Kidney (tissue), 14 donors: ENCODE data around the gene RNF144B. TPM values are rescaled to one million over a fixed set of nuclear protein-coding genes. Genes with fewer than 3 reads are reported as not detected.

Experiments used
- DNase-seq, 5 donors: peaks; one replicate each; pipeline ENCODE4 v3.0.0-alpha.2; 2013 to 2020
- FAIRE-seq: peaks from 2 replicates; lab custom pipeline; 2012; peaks lifted over from hg19 to GRCh38; lab: Jason Lieb, UNC
- H3K27ac ChIP-seq, 2 donors: one replicate each; pipeline ENCODE4 v1.7.0; 2013; ENCODE audit warnings: low read depth in 2 of 2, low read length in 2 of 2, inconsistent platforms in 1 of 2
- H3K27me3 ChIP-seq: one replicate; pipeline ENCODE4 v1.7.1; 2013; ENCODE audit warnings: low read length, inconsistent platforms; ENCODE audit not compliant: control insufficient read depth, insufficient read depth
- H3K36me3 ChIP-seq, 3 donors: one replicate each; pipeline versions ENCODE4 v1.7.0 to v1.7.1; 2013; ENCODE audit warnings: low read length in 3 of 3, control low read depth in 1 of 3, inconsistent platforms in 1 of 3; ENCODE audit not compliant: insufficient read depth in 3 of 3, control insufficient read depth in 2 of 3
- H3K4me1 ChIP-seq, 3 donors: one replicate each; pipeline versions ENCODE4 v1.7.0 to v1.7.1; 2013; ENCODE audit warnings: low read length in 3 of 3, inconsistent platforms in 1 of 3, low read depth in 1 of 3; ENCODE audit not compliant: control insufficient read depth in 2 of 3, insufficient read depth in 2 of 3
- H3K4me3 ChIP-seq, 3 donors: one replicate each; pipeline versions ENCODE4 v1.7.0 to v1.8.1; 2013; ENCODE audit warnings: low read length in 3 of 3, control low read depth in 1 of 3, inconsistent platforms in 1 of 3
- H3K9ac ChIP-seq, 3 donors: one replicate each; pipeline versions ENCODE4 v1.7.0 to v1.7.1; 2013; ENCODE audit warnings: low read length in 3 of 3, control low read depth in 1 of 3, inconsistent platforms in 1 of 3
- H3K9me3 ChIP-seq, 3 donors: one replicate each; pipeline versions ENCODE4 v1.7.0 to v1.7.1; 2013; ENCODE audit warnings: low read length in 3 of 3, control low read depth in 1 of 3, inconsistent platforms in 1 of 3; ENCODE audit not compliant: control insufficient read depth in 2 of 3, insufficient read depth in 1 of 3
- intact Hi-C: fragments of 100-400 bp; cut with DNase I; formaldehyde crosslinking; loops from one replicate; pipeline ENCODE4 v1.11.1; 2022
- polyA plus RNA-seq: library from polyadenylated mRNA; stranded (reverse); fragments of 350-450 nt; fragmentation: Illumina TruSeq; extraction: RNeasy Lipid Tissue Mini Kit (QIAGEN cat#74804); gene quantifications from one replicate; pipeline ENCODE4 v1.2.3, GENCODE V29; 2014; ENCODE audit warnings: low read depth, low replicate concordance; ENCODE audit not compliant: insufficient read depth
- total RNA-seq: library from RNA; stranded (reverse); fragmentation: NEBNext Ultra II Directional; extraction: Animal tissue kit (Norgen Biotek cat#: 25700); gene quantifications from one replicate; pipeline ENCODE4 v1.2.1, GENCODE V29; 2021
- TF ChIP-seq, protein P1 (sequence below): IDR thresholded peaks from 3 replicates; pipeline ENCODE4 v1.5.1; 2012; ENCODE audit warnings: mild to moderate bottlenecking, moderate library complexity, borderline replicate concordance; ENCODE audit not compliant: insufficient read depth; ENCODE audit errors: extremely low read depth
- donor health status: control.
- donor health status: control.
- donor health status: control.
- donor health status: control.
- donor health status: control.
- donor health status: DM: yes; HTN: yes; CAD: no.
- donor health status: Normal renal cell carcinoma (clear cell type).

Gene RNF144B
- total and polyA plus RNA-seq, 2 donors from 2014 or later: 9.4 to 153 TPM

DNA sequence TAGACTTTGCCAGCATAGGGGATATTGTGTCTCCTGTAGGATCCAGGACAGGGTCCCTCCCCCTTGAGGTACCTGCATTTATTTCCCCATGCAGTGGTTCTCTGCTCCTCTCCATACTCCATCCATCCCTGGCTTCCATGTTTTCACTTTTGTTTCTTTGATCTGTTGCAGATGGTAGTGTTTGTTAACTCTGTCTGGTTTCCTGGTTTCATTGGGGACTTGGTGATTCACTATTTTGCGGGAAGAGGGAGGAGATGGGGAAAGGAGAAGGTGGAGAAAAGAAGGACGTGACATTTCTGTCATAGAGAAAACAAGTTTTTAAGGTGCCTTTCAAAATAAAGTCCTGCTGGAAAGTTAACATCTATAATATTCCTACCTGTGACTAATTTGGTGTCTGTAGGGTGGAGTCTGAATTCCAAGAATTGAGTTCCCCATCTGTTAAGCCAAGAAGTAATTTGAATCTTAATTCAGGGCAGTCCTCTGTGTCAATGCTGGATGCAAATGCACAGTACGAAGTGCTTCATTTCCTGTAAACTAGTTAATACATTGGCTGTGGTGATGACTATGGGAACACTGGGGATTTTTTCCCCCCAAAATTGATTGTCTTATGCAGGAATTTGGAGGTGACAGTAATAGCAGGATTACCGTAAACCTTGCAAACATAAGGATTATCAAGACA lies 6.9 kb upstream of the RNF144B start:
- no peak overlapping the region for H3K27ac ChIP-seq
- no peak for FAIRE-seq

DNA sequence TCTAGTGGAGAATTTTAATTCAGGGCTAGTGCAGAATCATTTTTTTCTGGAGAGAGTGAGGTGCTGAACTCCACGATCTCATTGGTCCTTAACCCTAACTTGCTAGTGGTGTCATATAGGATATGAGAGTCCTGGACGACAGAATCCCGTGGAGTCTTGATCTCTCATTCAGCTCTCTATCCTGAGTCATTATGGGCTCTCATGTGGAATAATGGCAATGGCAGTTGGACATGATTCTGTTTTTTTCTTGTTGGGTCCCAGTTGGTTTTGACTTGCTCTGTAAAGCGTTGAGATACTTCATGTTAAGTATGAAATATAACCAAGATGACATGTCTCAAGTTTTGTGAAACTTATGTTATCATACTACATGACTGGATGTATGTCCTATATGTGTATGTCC lies 6.3 kb upstream of the RNF144B start:
- intact Hi-C loops: no loop called here
- DNase-seq (no peak), FAIRE-seq (no peak)
- H3K4me3 ChIP-seq: no peak overlapping the region
- H3K4me1 ChIP-seq: no peaks in the 10 kb centered on the region
- no peaks in the 10 kb centered on the region for H3K36me3 ChIP-seq
- no peaks in the 10 kb centered on the region for H3K27me3 ChIP-seq
- no peaks in the 10 kb centered on the region for H3K9me3 ChIP-seq
- H3K27ac ChIP-seq: no peak overlapping the region
- TF ChIP-seq, protein P1, sequence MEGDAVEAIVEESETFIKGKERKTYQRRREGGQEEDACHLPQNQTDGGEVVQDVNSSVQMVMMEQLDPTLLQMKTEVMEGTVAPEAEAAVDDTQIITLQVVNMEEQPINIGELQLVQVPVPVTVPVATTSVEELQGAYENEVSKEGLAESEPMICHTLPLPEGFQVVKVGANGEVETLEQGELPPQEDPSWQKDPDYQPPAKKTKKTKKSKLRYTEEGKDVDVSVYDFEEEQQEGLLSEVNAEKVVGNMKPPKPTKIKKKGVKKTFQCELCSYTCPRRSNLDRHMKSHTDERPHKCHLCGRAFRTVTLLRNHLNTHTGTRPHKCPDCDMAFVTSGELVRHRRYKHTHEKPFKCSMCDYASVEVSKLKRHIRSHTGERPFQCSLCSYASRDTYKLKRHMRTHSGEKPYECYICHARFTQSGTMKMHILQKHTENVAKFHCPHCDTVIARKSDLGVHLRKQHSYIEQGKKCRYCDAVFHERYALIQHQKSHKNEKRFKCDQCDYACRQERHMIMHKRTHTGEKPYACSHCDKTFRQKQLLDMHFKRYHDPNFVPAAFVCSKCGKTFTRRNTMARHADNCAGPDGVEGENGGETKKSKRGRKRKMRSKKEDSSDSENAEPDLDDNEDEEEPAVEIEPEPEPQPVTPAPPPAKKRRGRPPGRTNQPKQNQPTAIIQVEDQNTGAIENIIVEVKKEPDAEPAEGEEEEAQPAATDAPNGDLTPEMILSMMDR: no peak
- no peak overlapping the region for H3K9ac ChIP-seq

More for the DNA sequence above, 6.9 kb upstream of the RNF144B start:
- H3K9ac ChIP-seq: no peak overlapping the region
- TF ChIP-seq, protein P1: no peak
- no peak overlapping the region for H3K4me3 ChIP-seq
- no peak for DNase-seq
- intact Hi-C loops: no loop called here
- H3K36me3 ChIP-seq: no peaks in the 10 kb centered on the region
- H3K4me1 ChIP-seq: no peaks in the 10 kb centered on the region
- no peaks in the 10 kb centered on the region for H3K27me3 ChIP-seq
- H3K9me3 ChIP-seq: no peaks in the 10 kb centered on the region

DNA sequence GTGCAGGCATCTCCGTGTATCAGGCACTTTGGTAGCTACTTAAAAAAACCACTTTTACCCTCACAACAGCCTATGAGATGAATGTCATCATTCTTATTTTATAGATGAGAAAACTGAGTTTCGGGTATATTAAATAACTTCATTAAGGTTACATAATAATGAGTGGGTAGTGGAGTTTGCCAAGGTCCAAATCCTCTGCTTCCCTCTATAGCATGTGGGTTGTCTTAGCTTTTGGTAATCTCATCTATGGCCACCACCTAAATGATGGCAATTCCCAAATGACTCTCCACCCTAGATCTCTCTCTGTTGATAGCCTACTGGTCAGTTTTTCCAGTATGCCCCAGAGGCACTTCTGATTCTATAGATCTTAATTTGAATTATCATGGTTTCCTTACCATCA lies 3.7 kb upstream of the RNF144B start:
- Histone ChIP-seq H3K4me3 (no peak overlapping the region), H3K9me3 (no peaks in the 10 kb centered on the region), H3K9ac (no peak overlapping the region), H3K27me3 (no peaks in the 10 kb centered on the region), H3K36me3 (no peaks in the 10 kb centered on the region), H3K4me1 (peaks cover 0 to 3% (median 0%) of the 10 kb centered on the region in 3 donors), H3K27ac (no peak overlapping the region)
- intact Hi-C loops: no loop called here
- DNase-seq: no peak
- no peak for FAIRE-seq
- TF ChIP-seq, protein P1: no peak
